Tibial artery (tissue), 4 donors: ENCODE results near the gene M6PR.

Source experiments
- DNase-seq, 2 donors: peaks; one replicate each; pipeline ENCODE4 v3.0.0-alpha.2; 2019
- H3K27ac ChIP-seq, 2 donors: fragments of 200-600 bp; sonication (generic) in 1 of 2; 1 replicate in 1 of 2; 2 replicates in 1 of 2; pipeline ENCODE4 v1.5.1; 2018 to 2019; ENCODE audit warnings: mild to moderate bottlenecking in 1 of 2
- H3K27me3 ChIP-seq, 2 donors: fragments of 200-600 bp; sonication (generic) in 1 of 2; one replicate each; pipeline versions ENCODE4 v1.5.1 to v1.6.0; 2016 to 2019
- H3K36me3 ChIP-seq, 3 donors: fragments of 200-600 bp; sonication (generic) in 2 of 3; one replicate each; pipeline ENCODE4 v1.5.1; 2016 to 2019; ENCODE audit warnings: mild to moderate bottlenecking in 2 of 3
- H3K4me1 ChIP-seq, 4 donors: fragments of 200-600 bp; sonication (generic) in 2 of 4; 1 replicate in 3 of 4; 2 replicates in 1 of 4; pipeline ENCODE4 v1.5.1; 2016 to 2019
- H3K4me3 ChIP-seq, 2 donors: fragments of 200-600 bp; sonication (generic) in 1 of 2; 1 replicate in 1 of 2; 2 replicates in 1 of 2; pipeline ENCODE4 v1.5.1; 2018 to 2019; ENCODE audit warnings: mild to moderate bottlenecking in 2 of 2
- H3K9me3 ChIP-seq, 3 donors: fragments of 200-600 bp; sonication (generic) in 1 of 3; one replicate each; pipeline ENCODE4 v1.5.1; 2016 to 2019
- CTCF ChIP-seq, 2 experiments: fragments of 200-600 bp in 1 of 2; fragments of 450-650 bp in 1 of 2; IDR thresholded peaks; one replicate each; pipeline ENCODE4 v1.5.1; 2017 to 2019; ENCODE audit warnings: antibody characterized with exemption in 2 of 2, mild to moderate bottlenecking in 1 of 2, moderate library complexity in 1 of 2
- intact Hi-C: fragments of 100-400 bp; cut with DNase I; formaldehyde crosslinking; loops from one replicate; pipeline ENCODE4 v1.15.0; 2023; ENCODE audit warnings: low total_unique reads

M6PR gene

GRCh38 chr12:8991371-8992345 is 42.2 kb upstream of the M6PR start:
- intact Hi-C loops: no loop called here
- Histone ChIP-seq H3K4me1 (no peaks in the 10 kb centered on the region), H3K9me3 (no peaks in the 10 kb centered on the region), H3K27ac (no peak overlapping the region), H3K27me3 (no peaks in the 10 kb centered on the region), H3K36me3 (no peaks in the 10 kb centered on the region), H3K4me3 (no peak overlapping the region)
- no peak for DNase-seq
- no peak for TF ChIP-seq CTCF (IDR thresholded peaks at IDR 0.05)

GRCh38 chr12:8989413-8989812 is 40.0 kb upstream of the M6PR start, which contains the start of gene KLRG1:
KLRG1 (plus strand) TSS chr12:8989546; CDS start chr12:8989636, 90 bp downstream.
- no peaks in the 10 kb centered on the region for H3K36me3 ChIP-seq
- no peak within 1 kb of the TSS for H3K4me3 ChIP-seq
- TF ChIP-seq CTCF (IDR thresholded peaks at IDR 0.05): no peak
- no peaks in the 10 kb centered on the region for H3K9me3 ChIP-seq
- no peaks in the 10 kb centered on the region for H3K27me3 ChIP-seq
- DNase-seq: no peak
- H3K27ac ChIP-seq: no peak within 1 kb of the TSS
- no peaks in the 10 kb centered on the region for H3K4me1 ChIP-seq
- intact Hi-C loops: no loop called here

GRCh38 chr12:8987685-8988084 is 38.2 kb upstream of the M6PR start:
- H3K27ac ChIP-seq: no peak overlapping the region
- H3K9me3 ChIP-seq: no peaks in the 10 kb centered on the region
- TF ChIP-seq CTCF (IDR thresholded peaks at IDR 0.05): no peak
- H3K4me1 ChIP-seq: no peaks in the 10 kb centered on the region
- intact Hi-C loops: no loop called here
- no peak for DNase-seq
- H3K4me3 ChIP-seq: no peak overlapping the region
- H3K36me3 ChIP-seq: no peaks in the 10 kb centered on the region
- no peaks in the 10 kb centered on the region for H3K27me3 ChIP-seq

GRCh38 chr12:8987163-8987562 is 37.7 kb upstream of the M6PR start:
- no peak overlapping the region for H3K4me3 ChIP-seq
- no peaks in the 10 kb centered on the region for H3K27me3 ChIP-seq
- no peak for TF ChIP-seq CTCF (IDR thresholded peaks at IDR 0.05)
- H3K27ac ChIP-seq: no peak overlapping the region
- intact Hi-C loops: no loop called here
- no peaks in the 10 kb centered on the region for H3K9me3 ChIP-seq
- no peaks in the 10 kb centered on the region for H3K36me3 ChIP-seq
- DNase-seq: no peak
- no peaks in the 10 kb centered on the region for H3K4me1 ChIP-seq

- DNase-seq: no peak
- Histone ChIP-seq H3K27ac (no peak overlapping the region), H3K9me3 (peaks cover 0 to 6% (median 0%) of the 10 kb centered on the region in 3 donors), H3K4me3 (no peak overlapping the region), H3K4me1 (no peaks in the 10 kb centered on the region), H3K36me3 (no peaks in the 10 kb centered on the region), H3K27me3 (no peaks in the 10 kb centered on the region)
- TF ChIP-seq CTCF (IDR thresholded peaks at IDR 0.05): no peak
- intact Hi-C loops: no loop called here
Observed at GRCh38 chr12:8985213-8985754, 35.8 kb upstream of the M6PR start.
